Activated CD4-positive, alpha-beta memory T cell treated with anti-CD3 and anti-CD28 coated beads, Interleukin-2, amount 10 ng/mL, durations not matched to agents 7 days and 5 days (primary cell): ENCODE results near the gene SNX27. TPM values are rescaled to one million over a fixed set of nuclear protein-coding genes. Genes with fewer than 3 reads are reported as not detected.

Source experiments
- CTCF ChIA-PET: fragments of 350-600 bp; sonication (Branson Sonifier 250); formaldehyde crosslinking; loops from one replicate; lab custom pipeline; 2021; ENCODE audit warnings: antibody characterized with exemption, inconsistent platforms; lab: Charles Lee
- POLR2A ChIA-PET: fragments of 350-600 bp; sonication (Branson Sonifier 250); formaldehyde crosslinking; loops from one replicate; lab custom pipeline; 2021; ENCODE audit warnings: antibody characterized with exemption; lab: Charles Lee
- DNase-seq: peaks from one replicate; pipeline ENCODE4 v3.0.0-alpha.2; 2020
- H3K27ac Mint-ChIP-seq: one replicate; pipeline ENCODE4 v1.8.0; 2021; ENCODE audit warnings: mild to moderate bottlenecking, mixed read lengths
- H3K27me3 Mint-ChIP-seq: one replicate; pipeline ENCODE4 v1.8.0; 2021; ENCODE audit warnings: mixed read lengths
- H3K36me3 Mint-ChIP-seq: one replicate; pipeline ENCODE4 v1.8.0; 2021; ENCODE audit warnings: low read depth, mixed read lengths
- H3K4me1 Mint-ChIP-seq: one replicate; pipeline ENCODE4 v1.8.0; 2021; ENCODE audit warnings: mixed read lengths
- H3K4me3 Mint-ChIP-seq: one replicate; pipeline ENCODE4 v1.8.0; 2021; ENCODE audit warnings: mild to moderate bottlenecking, mixed read lengths
- H3K9me3 Mint-ChIP-seq: one replicate; pipeline ENCODE4 v1.8.0; 2021; ENCODE audit warnings: mixed read lengths
- total RNA-seq, 2 experiments: library from RNA; stranded (reverse); gene quantifications; one replicate each; pipeline ENCODE4 v1.2.3, GENCODE V29; 2021

The SNX27 gene
- total RNA-seq, 2 experiments from 2014 or later = 28.9 to 29.6 TPM

GRCh38 chr1:151701515-151701914, 89.7 kb downstream of the SNX27 start:
- CTCF ChIA-PET = no interaction called here
- peaks cover 2% of the 10 kb centered on the region for H3K27me3 Mint-ChIP-seq
- peaks cover 7% of the 10 kb centered on the region for H3K4me1 Mint-ChIP-seq
- H3K36me3 Mint-ChIP-seq = peaks cover 5% of the 10 kb centered on the region
- DNase-seq = no peak
- H3K27ac Mint-ChIP-seq = no peak overlapping the region
- POLR2A ChIA-PET = no interaction called here
- H3K4me3 Mint-ChIP-seq = no peak overlapping the region
- no peaks in the 10 kb centered on the region for H3K9me3 Mint-ChIP-seq

DNA sequence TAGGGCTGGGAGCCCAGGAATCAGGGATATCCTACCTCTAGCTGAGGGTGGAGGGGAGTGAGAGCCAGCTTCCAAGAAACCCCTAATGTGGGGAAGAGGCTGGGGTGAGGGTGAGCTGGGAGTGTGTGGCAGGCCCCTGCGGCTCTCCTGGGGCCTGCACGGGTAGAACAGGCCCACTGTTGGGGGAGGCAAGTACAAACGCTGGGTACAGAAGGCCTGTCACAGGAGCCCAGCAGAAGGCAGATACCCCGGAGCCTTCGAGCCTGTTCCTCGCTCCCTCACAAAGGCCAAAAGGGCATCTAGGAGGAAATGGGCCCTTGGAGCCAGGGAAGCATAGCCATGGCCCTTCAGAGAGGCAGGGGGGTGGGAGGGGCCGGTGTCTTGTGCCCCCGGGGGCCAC, 91.1 kb downstream of the SNX27 start:
- ChIA-PET POLR2A (no interaction called here), CTCF (no interaction called here)
- DNase-seq = no peak
- Mint-ChIP-seq H3K4me1 (peaks cover 10% of the 10 kb centered on the region), H3K27ac (no peak overlapping the region), H3K4me3 (no peak overlapping the region), H3K27me3 (peaks cover 2% of the 10 kb centered on the region), H3K36me3 (peaks cover 5% of the 10 kb centered on the region), H3K9me3 (no peaks in the 10 kb centered on the region)

DNA sequence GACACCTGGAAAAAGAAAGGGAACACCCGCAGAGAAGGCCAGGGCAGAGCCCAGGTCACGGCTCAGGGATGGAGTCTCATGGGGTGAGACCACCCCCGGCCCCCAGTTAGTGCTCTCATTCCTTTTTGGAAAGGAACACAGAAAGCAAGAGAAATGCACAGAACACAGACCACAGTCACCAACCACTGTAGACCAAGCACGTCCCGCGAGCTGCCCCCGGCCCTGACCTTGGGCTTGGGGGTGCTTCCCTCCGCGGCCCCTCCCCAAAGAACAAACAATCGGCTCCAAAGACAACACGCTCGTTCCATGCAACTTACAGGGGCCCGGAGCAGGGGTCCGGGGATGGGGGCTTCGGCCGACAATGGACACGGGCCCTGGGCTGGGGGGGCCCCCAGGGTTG, 92.0 kb downstream of the SNX27 start:
- H3K27me3 Mint-ChIP-seq = peaks cover 2% of the 10 kb centered on the region
- ChIA-PET POLR2A (no interaction called here), CTCF (no interaction called here)
- H3K9me3 Mint-ChIP-seq = no peaks in the 10 kb centered on the region
- H3K27ac Mint-ChIP-seq = no peak overlapping the region
- DNase-seq = no peak
- H3K4me3 Mint-ChIP-seq = no peak overlapping the region
- peaks cover 10% of the 10 kb centered on the region for H3K4me1 Mint-ChIP-seq
- peaks cover 5% of the 10 kb centered on the region for H3K36me3 Mint-ChIP-seq

DNA sequence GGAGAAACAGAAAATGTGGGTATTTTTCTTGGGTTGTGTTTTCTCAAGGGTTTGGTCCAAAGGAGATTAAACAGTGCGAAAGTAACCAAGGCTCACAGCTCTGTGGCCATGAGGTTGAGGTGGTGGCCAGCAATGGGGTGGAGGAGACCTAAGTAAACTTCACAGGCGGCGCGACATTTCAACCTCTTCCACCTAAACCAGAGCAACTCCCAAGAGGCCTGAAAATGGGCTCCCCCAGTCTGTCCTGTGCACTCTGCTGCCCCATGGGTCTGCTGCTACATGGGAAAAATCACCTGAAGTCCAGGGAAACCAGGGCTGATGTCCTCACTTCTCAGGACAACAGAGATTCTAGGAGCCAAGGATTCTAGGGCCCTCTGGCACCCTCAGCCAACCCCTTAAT, 92.4 kb downstream of the SNX27 start:
- H3K27me3 Mint-ChIP-seq = peaks cover 2% of the 10 kb centered on the region
- POLR2A ChIA-PET = no interaction called here
- H3K9me3 Mint-ChIP-seq = no peaks in the 10 kb centered on the region
- H3K4me1 Mint-ChIP-seq = peaks cover 10% of the 10 kb centered on the region
- CTCF ChIA-PET = no interaction called here
- H3K27ac Mint-ChIP-seq = no peak overlapping the region
- H3K36me3 Mint-ChIP-seq = peaks cover 5% of the 10 kb centered on the region
- DNase-seq = no peak
- H3K4me3 Mint-ChIP-seq = no peak overlapping the region

GRCh38 chr1:151705146-151705545, 93.3 kb downstream of the SNX27 start:
- H3K27me3 Mint-ChIP-seq = peaks cover 2% of the 10 kb centered on the region
- CTCF ChIA-PET = interaction anchor here (0.6 kb wide), 1 partner anchor 932 kb away, joined by 4 read pairs; no protein-coding TSS in a partner anchor
- no peak overlapping the region for H3K4me3 Mint-ChIP-seq

GRCh38 chr1:151705753-151706463, 94.1 kb downstream of the SNX27 start:
- H3K9me3 Mint-ChIP-seq = no peaks in the 10 kb centered on the region
- no peak overlapping the region for H3K27ac Mint-ChIP-seq
- H3K4me1 Mint-ChIP-seq = peaks cover 10% of the 10 kb centered on the region
- DNase-seq = no peak
- H3K36me3 Mint-ChIP-seq = no peaks in the 10 kb centered on the region
- H3K4me3 Mint-ChIP-seq = no peak overlapping the region
- CTCF ChIA-PET = interaction anchor here (0.6 kb wide), 1 partner anchor 52 kb away, joined by 3 read pairs; no protein-coding TSS in a partner anchor
- H3K27me3 Mint-ChIP-seq = peaks cover 2% of the 10 kb centered on the region
- POLR2A ChIA-PET = no interaction called here

More at GRCh38 chr1:151705146-151705545, 93.3 kb downstream of the SNX27 start:
- no peak for DNase-seq
- Mint-ChIP-seq H3K4me1 (peaks cover 10% of the 10 kb centered on the region), H3K36me3 (peaks cover 2% of the 10 kb centered on the region), H3K9me3 (no peaks in the 10 kb centered on the region), H3K27ac (no peak overlapping the region)
- POLR2A ChIA-PET = no interaction called here

- Mint-ChIP-seq H3K4me1 (peaks cover 10% of the 10 kb centered on the region), H3K27ac (no peak overlapping the region), H3K27me3 (peaks cover 2% of the 10 kb centered on the region), H3K9me3 (no peaks in the 10 kb centered on the region), H3K4me3 (no peak overlapping the region), H3K36me3 (no peaks in the 10 kb centered on the region)
- POLR2A ChIA-PET = no interaction called here
- no peak for DNase-seq
- CTCF ChIA-PET = no interaction called here
Observed at GRCh38 chr1:151706464-151707415, 94.9 kb downstream of the SNX27 start.

DNA sequence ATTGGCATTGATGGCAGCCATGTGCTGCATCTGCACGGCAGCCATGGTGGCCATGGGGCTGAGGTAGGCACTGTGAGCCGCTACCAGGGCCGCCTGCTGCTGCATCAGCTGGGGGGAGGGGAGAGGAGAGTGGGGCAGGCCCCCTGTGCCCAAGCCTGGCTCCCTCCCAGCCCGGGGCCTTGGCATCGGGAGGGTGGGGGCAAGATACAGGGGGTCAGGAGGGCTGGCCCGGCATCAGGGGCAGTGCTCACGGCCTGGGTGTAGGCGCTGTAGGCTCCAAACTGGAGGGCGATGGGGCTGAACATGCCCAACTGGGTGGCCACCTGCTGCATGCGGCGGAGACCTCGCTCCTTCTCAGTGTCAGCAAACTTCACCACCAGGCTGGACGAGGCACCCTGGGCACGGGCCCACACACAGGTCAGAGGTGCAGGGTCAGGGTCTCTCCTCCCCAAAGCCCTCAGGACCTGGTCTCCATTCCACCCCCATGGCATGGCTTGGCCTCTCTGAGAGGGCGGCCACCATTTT, 95.8 kb downstream of the SNX27 start:
- Mint-ChIP-seq H3K27ac (no peak overlapping the region), H3K4me3 (no peak overlapping the region), H3K27me3 (peaks cover 2% of the 10 kb centered on the region), H3K9me3 (no peaks in the 10 kb centered on the region), H3K4me1 (peaks cover 10% of the 10 kb centered on the region), H3K36me3 (no peaks in the 10 kb centered on the region)
- ChIA-PET CTCF (no interaction called here), POLR2A (no interaction called here)
- DNase-seq = no peak

DNA sequence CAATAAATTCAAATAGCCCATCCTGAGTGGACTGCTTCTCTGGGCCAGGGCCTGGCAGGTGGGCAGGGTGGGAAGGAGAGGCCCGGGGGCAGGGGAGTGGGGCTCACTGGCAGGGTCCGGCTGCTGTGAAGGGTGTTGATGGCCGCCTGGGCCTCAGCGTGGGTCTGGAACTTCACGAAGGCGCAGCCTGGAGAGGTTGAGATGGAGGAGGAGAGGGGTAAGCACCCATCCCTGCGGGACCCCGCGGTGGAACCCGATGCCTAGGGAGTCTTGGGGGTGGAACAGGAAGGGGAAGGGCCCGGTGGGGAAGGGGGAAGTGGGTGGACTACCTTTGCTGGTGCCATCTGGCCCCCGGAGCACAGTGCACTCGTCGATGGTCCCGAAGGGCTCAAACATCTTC, 97.0 kb downstream of the SNX27 start:
- CTCF ChIA-PET = interaction anchor here (0.7 kb wide), 1 partner anchor 26 kb away, joined by 3 read pairs; no protein-coding TSS in a partner anchor
- POLR2A ChIA-PET = no interaction called here
- Mint-ChIP-seq H3K4me3 (no peak overlapping the region), H3K27ac (no peak overlapping the region), H3K27me3 (peaks cover 4% of the 10 kb centered on the region), H3K36me3 (no peaks in the 10 kb centered on the region), H3K9me3 (no peaks in the 10 kb centered on the region), H3K4me1 (peaks cover 6% of the 10 kb centered on the region)
- DNase-seq = no peak

- ChIA-PET POLR2A (no interaction called here), CTCF (no interaction called here)
Observed at GRCh38 chr1:151710187-151710840, 98.5 kb downstream of the SNX27 start.

GRCh38 chr1:151711044-151711800, 99.4 kb downstream of the SNX27 start:
- POLR2A ChIA-PET = interaction anchor here (0.5 kb wide), 1 partner anchor 1008 kb away, joined by 3 read pairs; a partner anchor contains a TSS
- peaks cover 4% of the 10 kb centered on the region for H3K4me1 Mint-ChIP-seq
- DNase-seq = no peak
- CTCF ChIA-PET = no interaction called here
- no peak overlapping the region for H3K27ac Mint-ChIP-seq
- H3K4me3 Mint-ChIP-seq = no peak overlapping the region
- H3K36me3 Mint-ChIP-seq = no peaks in the 10 kb centered on the region
- peaks cover 17% of the 10 kb centered on the region for H3K27me3 Mint-ChIP-seq
- H3K9me3 Mint-ChIP-seq = no peaks in the 10 kb centered on the region

More at GRCh38 chr1:151710187-151710840, 98.5 kb downstream of the SNX27 start:
- DNase-seq = peak; percentile 33
- Mint-ChIP-seq H3K27me3 (peaks cover 9% of the 10 kb centered on the region), H3K27ac (no peak overlapping the region), H3K4me3 (no peak overlapping the region), H3K36me3 (no peaks in the 10 kb centered on the region), H3K9me3 (no peaks in the 10 kb centered on the region), H3K4me1 (peaks cover 6% of the 10 kb centered on the region)

GRCh38 chr1:151711951-151712350, 100.1 kb downstream of the SNX27 start:
- ChIA-PET CTCF (no interaction called here), POLR2A (interaction anchor here (0.5 kb wide), 1 partner anchor 1007 kb away, joined by 3 read pairs; a partner anchor contains a TSS)
- Mint-ChIP-seq H3K36me3 (no peaks in the 10 kb centered on the region), H3K4me1 (peaks cover 2% of the 10 kb centered on the region), H3K4me3 (no peak overlapping the region), H3K27ac (no peak overlapping the region), H3K9me3 (no peaks in the 10 kb centered on the region), H3K27me3 (peaks cover 20% of the 10 kb centered on the region)
- DNase-seq = no peak
